Stomach (tissue), 9 donors: ENCODE data around the gene MAP3K7CL. TPM values are rescaled to one million over a fixed set of nuclear protein-coding genes. Genes with fewer than 3 reads are reported as not detected.

Experiments used
- DNase-seq, 2 donors: peaks; one replicate each; pipeline versions ENCODE4 v3.0.0 to v3.0.0-alpha.2; 2013 to 2019
- H3K27ac ChIP-seq, 5 donors: fragments of 200-600 bp in 4 of 5; sonication (generic) in 4 of 5; one replicate each; pipeline ENCODE4 v1.5.1; 2013 to 2019; ENCODE audit warnings: mild to moderate bottlenecking in 1 of 5, moderate library complexity in 1 of 5
- H3K27me3 ChIP-seq, 3 donors: fragments of 200-600 bp; sonication (generic); one replicate each; pipeline ENCODE4 v1.5.1; 2017 to 2019; ENCODE audit warnings: mixed run types in 1 of 3
- H3K36me3 ChIP-seq, 4 donors: fragments of 200-600 bp; sonication (generic); 1 replicate in 3 of 4; 2 replicates in 1 of 4; pipeline ENCODE4 v1.5.1; 2016 to 2019
- H3K4me1 ChIP-seq, 4 donors: fragments of 200-600 bp; sonication (generic); one replicate each; pipeline ENCODE4 v1.5.1; 2016 to 2019
- H3K4me3 ChIP-seq, 4 donors: fragments of 200-600 bp; sonication (generic) in 3 of 4; one replicate each; pipeline ENCODE4 v1.5.1; 2016 to 2019; ENCODE audit warnings: mild to moderate bottlenecking in 1 of 4
- H3K9me3 ChIP-seq, 4 donors: fragments of 200-600 bp; sonication (generic); one replicate each; pipeline ENCODE4 v1.5.1; 2016 to 2019
- CTCF ChIP-seq, 7 experiments: fragments of 450-650 bp in 4 of 7; fragments of 200-600 bp in 3 of 7; sonication (generic) in 3 of 7; IDR thresholded peaks; one replicate each; pipeline ENCODE4 v1.5.1; 2016 to 2019; ENCODE audit warnings: antibody characterized with exemption in 7 of 7, control low read depth in 2 of 7, mild to moderate bottlenecking in 1 of 7
- EP300 ChIP-seq: sonication (generic); formaldehyde crosslinking; IDR thresholded peaks from one replicate; pipeline ENCODE4 v1.6.1; 2017; ENCODE audit warnings: antibody characterized with exemption
- POLR2A ChIP-seq, 4 donors: fragments of 450-650 bp; IDR thresholded peaks; one replicate each; pipeline ENCODE4 v1.6.1; 2016; ENCODE audit warnings: antibody characterized with exemption in 4 of 4, control low read depth in 2 of 4, mild to moderate bottlenecking in 1 of 4, moderate library complexity in 1 of 4
- POLR2AphosphoS5 ChIP-seq, 3 donors: sonication (generic); formaldehyde crosslinking; IDR thresholded peaks; one replicate each; pipeline ENCODE4 v1.6.1; 2016; ENCODE audit warnings: antibody characterized with exemption in 3 of 3
- WGBS, 5 donors: extraction: QIAGEN DNeasy Blood & Tissue Kit in 3 of 5; methylation state at CpG; one replicate each; pipeline versions ENCODE4 v1.1.5 to v1.1.7; 2013 to 2018; 5-methylcytosine and 5-hydroxymethylcytosine counted together
- intact Hi-C: fragments of 100-400 bp; cut with DNase I; formaldehyde crosslinking; loops from one replicate; pipeline ENCODE4 v1.15.1; 2023; ENCODE audit warnings: low total_unique reads
- polyA plus RNA-seq, 3 donors: library from polyadenylated mRNA; stranded (reverse); fragments of 200-250 nt; gene quantifications; one replicate each; pipeline ENCODE4 v1.2.3, GENCODE V29; 2013
- total RNA-seq, 5 donors: library from RNA; depleted of rRNA; stranded (reverse); fragments of >200 nt; gene quantifications; one replicate each; pipeline versions ENCODE4 v1.1.0 to v1.2.3, GENCODE V29; 2014 to 2016
- donor health status: healthy with polysubstance abuse.
- donor health status: Bipolar disorder and iron deficiency.
- donor health status: healthy.

MAP3K7CL gene
- total and polyA plus RNA-seq, 8 donors, result 0.58 to 19.2 (median 4.5) TPM

- Histone ChIP-seq H3K9me3 (no peaks in the 10 kb centered on the region), H3K27ac (no peak overlapping the region), H3K4me1 (peaks cover 0 to 26% (median 13%) of the 10 kb centered on the region in 4 donors), H3K27me3 (no peaks in the 10 kb centered on the region), H3K4me3 (no peak overlapping the region), H3K36me3 (no peaks in the 10 kb centered on the region)
- WGBS, 5 donors, result 92 to 100% (median 93%) methylated on average over 1 of the region's 1 CpG
- DNase-seq, result no peak
- intact Hi-C loops, result no loop called here
- TF ChIP-seq EP300 (no peak), POLR2AphosphoS5 (IDR thresholded peaks at IDR 0.05) (no peak), POLR2A (IDR thresholded peaks at IDR 0.05) (no peak), CTCF (IDR thresholded peaks at IDR 0.05) (no peak)
Observed at GRCh38 chr21:29170944-29171343, 40.5 kb downstream of the MAP3K7CL start.

GRCh38 chr21:29172282-29172681 lies 41.8 kb downstream of the MAP3K7CL start:
- Histone ChIP-seq H3K36me3 (no peaks in the 10 kb centered on the region), H3K4me1 (peaks cover 0 to 34% (median 13%) of the 10 kb centered on the region in 4 donors), H3K4me3 (no peak overlapping the region), H3K27me3 (no peaks in the 10 kb centered on the region), H3K9me3 (no peaks in the 10 kb centered on the region), H3K27ac (no peak overlapping the region)
- intact Hi-C loops, result no loop called here
- no peak for DNase-seq
- 30 to 63% (median 52%) methylated on average over 1 of the region's 1 CpG for WGBS, 5 donors
- TF ChIP-seq POLR2AphosphoS5 (IDR thresholded peaks at IDR 0.05) (no peak), POLR2A (IDR thresholded peaks at IDR 0.05) (no peak), CTCF (IDR thresholded peaks at IDR 0.05) (no peak), EP300 (no peak)

GRCh38 chr21:29174607-29175013 lies 44.2 kb downstream of the MAP3K7CL start:
- TF ChIP-seq EP300 (no peak), POLR2AphosphoS5 (IDR thresholded peaks at IDR 0.05) (no peak), POLR2A (IDR thresholded peaks at IDR 0.05) (no peak), CTCF (IDR thresholded peaks at IDR 0.05) (no peak)
- intact Hi-C loops, result no loop called here
- no peaks in the 10 kb centered on the region for H3K36me3 ChIP-seq

GRCh38 chr21:29175408-29176134 lies 45.1 kb downstream of the MAP3K7CL start:
- Histone ChIP-seq H3K4me3 (no peak overlapping the region), H3K4me1 (peaks cover 0 to 33% (median 13%) of the 10 kb centered on the region in 4 donors), H3K9me3 (no peaks in the 10 kb centered on the region), H3K27ac (peak overlapping the region in 3 of 5 donors; percentile 25 to 45 (median 37)), H3K36me3 (no peaks in the 10 kb centered on the region), H3K27me3 (no peaks in the 10 kb centered on the region)
- intact Hi-C loops, result no loop called here
- TF ChIP-seq POLR2AphosphoS5 (IDR thresholded peaks at IDR 0.05) (peak in 2 of 3 donors; percentile 43 to 68), EP300 (no peak), POLR2A (IDR thresholded peaks at IDR 0.05) (no peak), CTCF (IDR thresholded peaks at IDR 0.05) (no peak)
- WGBS, 5 donors, result 52 to 60% (median 57%) methylated on average over 3 of the region's 3 CpGs
- DNase-seq, result peak in 1 of 2 donors; percentile 76

More at GRCh38 chr21:29174607-29175013, 44.2 kb downstream of the MAP3K7CL start:
- Histone ChIP-seq H3K9me3 (no peaks in the 10 kb centered on the region), H3K27ac (peak overlapping the region in 3 of 5 donors; percentile 25 to 45 (median 37)), H3K4me1 (peaks cover 0 to 34% (median 13%) of the 10 kb centered on the region in 4 donors), H3K4me3 (no peak overlapping the region), H3K27me3 (no peaks in the 10 kb centered on the region)
- DNase-seq, result no peak
- WGBS, 5 donors, result 55 to 84% (median 71%) methylated on average over 9 of the region's 9 CpGs
